CD4-positive, alpha-beta T cell treated with Interleukin-15 for 1 hour (primary cell): ENCODE results near the gene SVIL.
"Not testable (repeated sequence)": the region's sequence is repeated elsewhere in the genome, so short reads cannot be mapped to it uniquely, and the experiment has no call there.

ENCODE experiments used
- DNase-seq: peaks from one replicate; pipeline ENCODE4 v3.0.0-alpha.2; 2020

SVIL gene

DNA sequence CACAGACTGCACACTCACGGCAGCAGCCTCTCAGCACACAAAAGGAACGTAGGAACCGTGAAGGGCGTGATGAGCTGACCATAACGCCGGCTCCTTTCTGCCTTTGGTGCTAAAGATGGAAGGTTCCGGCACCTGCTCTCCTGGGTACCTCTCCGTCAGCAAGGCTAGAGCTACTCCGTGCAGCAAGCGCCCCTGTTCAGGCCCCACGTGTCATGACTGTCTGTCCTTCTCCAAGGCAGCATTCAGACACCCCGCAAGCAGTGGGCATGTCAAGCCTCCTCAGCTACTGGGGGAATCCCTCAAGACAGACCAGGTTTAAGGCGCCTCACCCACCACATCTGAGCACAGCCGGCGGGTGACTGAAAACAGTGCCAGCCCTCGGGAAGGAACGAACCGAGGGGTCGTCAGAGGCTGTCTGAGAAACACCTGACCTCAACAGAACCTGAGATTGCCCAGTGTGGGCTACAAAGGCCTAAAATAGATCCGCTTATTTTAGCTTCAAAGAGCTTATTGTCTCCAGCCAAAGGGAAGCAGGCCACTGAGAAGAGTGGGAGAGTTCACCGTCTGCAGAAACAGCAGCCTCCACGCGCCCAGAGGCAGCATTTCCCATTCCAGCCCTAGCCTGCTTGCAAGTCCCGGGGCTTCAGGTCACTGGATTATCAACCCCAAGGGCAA is 124.2 kb downstream of the SVIL start:
- DNase-seq, result not testable (repeated sequence)

DNA sequence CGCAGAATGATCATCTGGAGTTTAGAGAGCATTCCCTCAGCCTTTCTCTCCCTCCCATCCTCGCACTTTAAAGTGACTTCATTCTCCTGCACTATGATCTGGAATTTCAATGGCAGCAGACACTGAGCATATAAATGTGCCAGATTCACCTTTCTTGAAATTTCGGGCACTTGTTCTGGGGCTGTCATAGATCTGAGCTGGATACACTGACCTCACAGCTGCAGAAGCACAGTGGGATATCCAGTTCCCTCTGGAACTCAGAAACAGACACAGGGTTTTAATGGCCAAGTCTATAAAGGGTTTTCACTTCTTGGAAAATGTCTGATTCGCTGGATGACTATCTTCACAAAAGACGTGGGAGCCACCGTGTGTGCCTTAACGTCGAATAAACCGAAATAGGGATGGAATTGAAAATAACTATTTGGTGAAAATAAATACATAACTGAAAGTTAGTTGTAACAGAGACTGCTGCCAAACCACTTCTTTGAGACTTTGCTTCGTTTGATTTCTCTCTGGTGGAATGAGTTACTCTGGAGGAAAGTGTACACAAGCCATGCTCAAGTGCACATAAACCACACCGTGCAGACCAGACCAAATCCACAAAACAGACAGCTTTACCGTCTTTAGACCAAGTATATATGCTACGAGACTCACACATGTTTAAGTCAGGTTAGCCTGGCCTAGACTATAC is 126.1 kb downstream of the SVIL start:
- DNase-seq, result no peak

DNA sequence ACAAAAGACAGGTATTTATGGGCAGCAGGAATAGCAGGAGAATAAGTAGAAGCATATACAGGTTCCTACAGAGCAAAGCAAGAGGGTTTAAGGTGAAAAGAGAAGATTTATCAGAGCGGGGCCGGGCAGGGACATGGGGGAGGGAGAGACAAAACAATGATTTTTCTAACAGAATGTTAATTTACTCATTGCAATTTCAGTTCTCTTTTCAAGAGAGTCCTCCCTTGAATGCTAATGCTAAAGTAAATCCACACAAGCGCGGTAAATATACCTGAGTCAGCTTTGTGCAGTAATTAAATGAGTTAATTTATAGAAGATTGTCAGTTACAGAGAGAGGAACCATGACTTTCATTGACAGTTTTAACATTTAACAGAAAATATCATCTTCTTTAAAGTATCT is 127.0 kb downstream of the SVIL start:
- DNase-seq, result not testable (repeated sequence)

DNA sequence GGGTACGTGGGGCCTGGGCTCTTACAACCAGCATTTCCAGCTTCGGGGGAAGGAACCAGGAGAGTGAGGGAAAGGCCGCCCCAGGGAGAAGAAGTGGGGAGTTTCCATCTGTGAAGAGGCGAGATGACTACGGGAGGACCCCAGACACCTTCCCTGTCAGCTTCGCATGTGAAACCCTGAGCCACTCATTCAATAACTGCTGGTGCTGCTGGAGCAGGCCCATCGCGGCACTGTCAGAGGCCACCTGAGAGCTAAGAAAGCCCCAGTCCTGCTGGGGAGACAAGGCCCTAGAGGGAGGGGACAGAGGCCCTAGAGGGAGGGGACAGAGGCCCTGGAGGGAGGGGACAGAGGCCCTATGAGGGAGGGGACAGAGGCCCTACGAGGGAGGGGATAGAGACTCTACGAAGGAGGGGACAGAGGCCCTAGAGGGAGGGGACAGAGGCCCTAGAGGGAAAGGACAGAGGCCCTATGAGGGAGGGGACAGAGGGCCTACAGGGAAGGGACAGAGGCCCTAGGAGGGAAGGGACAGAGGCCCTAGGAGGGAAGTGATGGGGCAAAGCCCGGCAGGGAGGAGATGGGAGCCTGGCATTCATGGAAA is 128.3 kb downstream of the SVIL start:
- DNase-seq, result not testable (repeated sequence)

DNA sequence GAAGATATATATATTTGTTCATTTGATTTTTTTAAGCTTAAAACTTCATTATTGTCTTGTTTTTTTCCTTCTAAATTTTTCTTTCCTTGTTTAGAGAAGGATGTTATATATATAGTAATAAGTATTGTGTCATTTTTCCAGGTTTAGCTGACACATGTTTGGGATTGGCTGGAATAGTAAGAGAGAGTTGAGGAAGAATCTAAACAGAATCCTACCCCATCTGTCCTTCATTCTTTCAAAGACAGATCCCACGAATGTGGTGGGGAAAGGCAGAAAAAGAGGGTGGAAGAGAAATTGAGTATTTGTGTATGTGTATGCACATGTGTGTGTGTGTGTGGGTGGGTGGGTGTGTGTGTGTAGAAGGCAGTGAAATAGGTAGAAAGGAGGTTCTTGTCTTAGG is 132.4 kb downstream of the SVIL start:
- DNase-seq, result no peak

DNA sequence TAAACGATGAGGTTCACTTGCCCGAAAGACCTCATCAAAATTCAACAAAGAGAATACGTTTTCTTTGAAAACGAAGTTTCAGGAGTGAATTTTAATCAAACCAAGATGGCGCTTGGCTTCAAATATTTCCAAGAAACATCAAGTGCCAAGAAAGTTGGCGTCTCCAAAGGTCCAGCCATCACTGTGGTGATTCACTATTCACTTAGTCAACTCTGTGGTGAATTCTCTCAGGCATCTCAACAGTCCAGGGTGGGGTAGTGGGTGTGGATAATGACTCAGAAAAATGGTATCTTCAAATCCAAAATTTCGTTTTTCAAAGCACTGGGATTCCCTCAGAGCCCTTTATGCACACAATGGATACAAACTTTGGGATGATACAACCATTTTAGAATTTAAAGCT is 133.1 kb downstream of the SVIL start:
- DNase-seq, result no peak

- no peak for DNase-seq
These were observed 134.7 kb downstream of the SVIL start for GRCh38 chr10:29499993-29500537.

GRCh38 chr10:29496341-29497162 is 138.2 kb downstream of the SVIL start:
- DNase-seq, result peak; percentile 31

- DNase-seq, result no peak
These were observed 139.4 kb downstream of the SVIL start for GRCh38 chr10:29495366-29495765.

GRCh38 chr10:29493697-29494096 is 141.1 kb downstream of the SVIL start:
- DNase-seq, result no peak

GRCh38 chr10:29492774-29493173 is 142.0 kb downstream of the SVIL start:
- DNase-seq, result no peak

DNA sequence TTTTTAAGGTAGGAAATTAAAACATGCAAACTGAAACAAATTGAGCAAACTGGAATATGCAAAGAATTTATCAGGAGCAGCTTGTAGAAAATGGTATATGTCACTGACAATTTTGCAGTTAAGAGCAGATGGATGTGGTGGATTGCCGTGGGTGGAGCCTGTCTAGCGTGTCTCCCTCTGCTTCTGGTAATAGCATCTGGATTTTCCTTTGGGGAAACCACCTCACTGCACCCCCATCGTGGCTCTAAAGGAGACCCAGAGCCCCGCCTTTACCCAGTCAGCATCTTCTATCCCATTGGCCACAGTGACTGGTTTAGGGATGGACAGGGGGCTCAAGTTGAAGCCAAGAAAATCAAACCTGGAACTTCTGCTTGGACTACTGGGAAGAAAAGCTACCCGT is 142.9 kb downstream of the SVIL start:
- no peak for DNase-seq

- not testable (repeated sequence) for DNase-seq
These were observed 143.9 kb downstream of the SVIL start for GRCh38 chr10:29490781-29491280.

- not testable (repeated sequence) for DNase-seq
These were observed 146.3 kb downstream of the SVIL start for GRCh38 chr10:29488471-29488870.

DNA sequence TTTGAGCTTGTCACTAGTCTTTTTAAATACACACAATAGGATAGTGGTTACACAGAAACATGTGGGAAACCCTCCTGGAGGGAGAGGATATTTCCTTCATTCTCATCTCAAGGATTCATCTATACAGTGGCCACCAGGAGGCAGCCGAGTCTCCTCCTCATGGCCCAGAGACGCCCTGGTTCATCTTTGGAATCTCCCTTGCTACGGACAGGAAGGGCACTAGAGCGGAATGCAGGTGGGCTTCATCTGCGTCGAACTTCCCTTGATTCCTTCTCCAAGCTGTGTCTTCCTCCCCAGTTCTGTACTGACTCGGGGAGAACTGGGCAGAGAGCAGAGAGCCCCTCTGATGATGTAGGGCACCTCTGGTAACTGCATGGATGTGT is 146.9 kb downstream of the SVIL start:
- not testable (repeated sequence) for DNase-seq

DNA sequence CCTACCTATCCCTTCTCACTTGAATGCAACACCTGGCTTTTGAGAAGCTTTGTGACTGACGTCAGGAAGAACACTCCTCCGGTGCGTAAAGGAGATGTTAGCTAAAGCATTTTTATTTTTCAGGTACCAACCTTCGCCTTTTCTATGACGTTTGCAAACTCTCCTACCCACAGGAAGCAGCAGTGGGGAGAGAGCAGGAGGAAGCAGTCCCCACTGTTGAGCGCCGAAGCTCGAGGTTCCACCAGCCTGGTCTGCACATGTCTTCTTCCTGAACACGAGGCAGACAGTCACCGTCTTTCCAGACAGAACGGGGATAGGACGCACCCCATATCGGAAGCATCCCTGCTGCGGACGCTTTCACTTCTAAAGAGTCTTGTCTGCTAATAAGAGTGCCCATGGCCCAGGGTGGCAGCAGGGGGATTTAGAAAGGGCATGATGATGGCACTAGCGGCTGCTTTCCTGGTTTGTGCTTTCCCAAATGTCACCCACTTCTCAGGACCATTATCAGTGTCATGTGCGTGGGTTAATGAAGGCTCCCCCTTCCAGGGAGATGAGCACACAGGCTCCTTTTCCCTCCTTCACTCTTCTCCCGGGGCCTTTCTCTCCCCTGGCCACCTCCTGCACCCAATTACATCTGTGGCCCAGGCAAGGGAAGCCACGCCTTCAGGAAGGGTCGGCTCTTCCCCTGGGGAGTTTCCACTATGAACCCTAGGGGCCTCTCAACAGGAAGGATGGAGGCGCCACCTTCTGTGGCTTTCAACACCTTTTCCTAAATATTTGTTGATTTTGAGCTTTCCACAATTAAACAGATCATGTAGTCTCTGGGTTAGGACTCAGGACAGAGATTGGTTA is 147.5 kb downstream of the SVIL start:
- DNase-seq, result not testable (repeated sequence)

- DNase-seq, result no peak
These were observed 148.3 kb downstream of the SVIL start for GRCh38 chr10:29486433-29486832.

DNA sequence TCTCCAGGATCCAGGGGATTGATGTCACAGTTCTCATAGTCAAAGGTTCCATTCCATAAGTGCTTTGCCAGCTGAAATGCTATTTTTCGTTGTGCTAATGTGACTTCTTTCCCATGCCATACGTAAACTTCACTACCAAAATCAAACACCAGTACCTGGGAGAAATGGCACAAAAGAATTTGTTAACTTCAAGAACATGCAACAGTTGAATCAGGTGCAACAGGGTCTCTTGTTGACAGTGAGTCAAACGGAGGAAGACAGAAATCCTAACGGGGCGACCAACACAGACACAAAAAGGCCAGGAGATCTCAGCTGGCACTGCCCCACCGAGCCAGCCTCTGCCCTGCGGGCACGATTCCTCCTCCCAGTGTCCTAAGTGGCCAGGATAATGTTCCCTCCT is 150.1 kb downstream of the SVIL start:
- not testable (repeated sequence) for DNase-seq

GRCh38 chr10:29482591-29483431 is 152.0 kb downstream of the SVIL start:
- DNase-seq, result no peak

- no peak for DNase-seq
These were observed 152.8 kb downstream of the SVIL start for GRCh38 chr10:29481906-29482440.
